ENCODE results near the gene CPLX3.

The CPLX3 gene

GRCh38 chr15:74844319-74845207, 18.1 kb downstream of the CPLX3 start:
- no peak for DNase-seq (ENCODE audit: low read depth)

GRCh38 chr15:74845208-74845568, 18.8 kb downstream of the CPLX3 start:
- DNase-seq (ENCODE audit: low read depth), result peak; percentile 37

GRCh38 chr15:74845581-74845980, 19.2 kb downstream of the CPLX3 start:
- no peak for DNase-seq (ENCODE audit: low read depth)

GRCh38 chr15:74847432-74847831, 21.0 kb downstream of the CPLX3 start:
- DNase-seq (ENCODE audit: low read depth), result no peak

- no peak for DNase-seq (ENCODE audit: low read depth)
Measured at GRCh38 chr15:74850393-74850792, 24.0 kb downstream of the CPLX3 start.

GRCh38 chr15:74851960-74852359, 25.5 kb downstream of the CPLX3 start:
- no peak for DNase-seq (ENCODE audit: low read depth)

GRCh38 chr15:74854453-74855022, 28.1 kb downstream of the CPLX3 start:
- no peak for DNase-seq (ENCODE audit: low read depth)

GRCh38 chr15:74855857-74856256, 29.4 kb downstream of the CPLX3 start:
- no peak for DNase-seq (ENCODE audit: low read depth)

GRCh38 chr15:74856537-74856936, 30.1 kb downstream of the CPLX3 start:
- DNase-seq (ENCODE audit: low read depth), result no peak

GRCh38 chr15:74857082-74857655, 30.7 kb downstream of the CPLX3 start:
- DNase-seq (ENCODE audit: low read depth), result no peak

GRCh38 chr15:74857671-74858368, 31.4 kb downstream of the CPLX3 start:
- DNase-seq (ENCODE audit: low read depth), result no peak

GRCh38 chr15:74858369-74858740, 31.9 kb downstream of the CPLX3 start:
- DNase-seq (ENCODE audit: low read depth), result no peak

- no peak for DNase-seq (ENCODE audit: low read depth)
Measured at GRCh38 chr15:74863239-74864056, 37.0 kb downstream of the CPLX3 start.

- DNase-seq (ENCODE audit: low read depth), result no peak
Measured at GRCh38 chr15:74864296-74864695, 37.9 kb downstream of the CPLX3 start.

- DNase-seq (ENCODE audit: low read depth), result no peak
Measured at GRCh38 chr15:74865316-74865715, 38.9 kb downstream of the CPLX3 start.

- no peak for DNase-seq (ENCODE audit: low read depth)
Measured at GRCh38 chr15:74866090-74866489, 39.7 kb downstream of the CPLX3 start.

GRCh38 chr15:74867466-74868038, 41.1 kb downstream of the CPLX3 start:
- DNase-seq (ENCODE audit: low read depth), result no peak

GRCh38 chr15:74868059-74868458, 41.6 kb downstream of the CPLX3 start:
- DNase-seq (ENCODE audit: low read depth), result no peak

- no peak for DNase-seq (ENCODE audit: low read depth)
Measured at GRCh38 chr15:74869372-74869725, 42.9 kb downstream of the CPLX3 start.

- DNase-seq (ENCODE audit: low read depth), result no peak
Measured at GRCh38 chr15:74869726-74870407, 43.4 kb downstream of the CPLX3 start.

Measured in activated T-helper 1 cell treated with Interleukin-2 at 50 U/mL for 16 hours (primary cell).